C4-2B (cell line): ENCODE measurements around the gene DNMT3B.

Experiments used
- ZFX ChIP-seq: fragments of 450-650 bp; IDR thresholded peaks from 2 replicates; pipeline ENCODE4 v1.6.1; 2017
- TF ChIP-seq, protein P1 (sequence below): fragments of 450-650 bp; conservative IDR thresholded peaks from 2 replicates; pipeline ENCODE4 v1.5.1; 2017; ENCODE audit warnings: mild to moderate bottlenecking

DNA sequence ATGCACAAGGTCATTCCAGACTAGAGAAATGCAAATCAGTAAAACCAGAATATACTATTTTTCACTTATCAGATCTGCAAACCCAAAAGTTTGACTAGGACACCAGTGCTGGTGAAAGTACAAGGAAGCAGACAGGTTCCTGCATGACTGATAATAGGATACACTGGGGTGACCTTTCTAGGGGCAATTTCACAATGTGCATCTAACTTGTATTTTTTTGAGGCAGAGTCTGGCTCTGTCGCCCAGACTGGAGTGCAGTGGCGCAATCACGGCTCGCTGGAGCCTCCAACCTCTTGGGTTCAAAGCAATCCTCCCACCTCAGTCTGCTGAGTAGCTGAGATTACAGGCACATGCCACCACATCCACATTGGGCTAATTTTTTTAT lies 30.3 kb upstream of the DNMT3B start:
- TF ChIP-seq, protein P1, sequence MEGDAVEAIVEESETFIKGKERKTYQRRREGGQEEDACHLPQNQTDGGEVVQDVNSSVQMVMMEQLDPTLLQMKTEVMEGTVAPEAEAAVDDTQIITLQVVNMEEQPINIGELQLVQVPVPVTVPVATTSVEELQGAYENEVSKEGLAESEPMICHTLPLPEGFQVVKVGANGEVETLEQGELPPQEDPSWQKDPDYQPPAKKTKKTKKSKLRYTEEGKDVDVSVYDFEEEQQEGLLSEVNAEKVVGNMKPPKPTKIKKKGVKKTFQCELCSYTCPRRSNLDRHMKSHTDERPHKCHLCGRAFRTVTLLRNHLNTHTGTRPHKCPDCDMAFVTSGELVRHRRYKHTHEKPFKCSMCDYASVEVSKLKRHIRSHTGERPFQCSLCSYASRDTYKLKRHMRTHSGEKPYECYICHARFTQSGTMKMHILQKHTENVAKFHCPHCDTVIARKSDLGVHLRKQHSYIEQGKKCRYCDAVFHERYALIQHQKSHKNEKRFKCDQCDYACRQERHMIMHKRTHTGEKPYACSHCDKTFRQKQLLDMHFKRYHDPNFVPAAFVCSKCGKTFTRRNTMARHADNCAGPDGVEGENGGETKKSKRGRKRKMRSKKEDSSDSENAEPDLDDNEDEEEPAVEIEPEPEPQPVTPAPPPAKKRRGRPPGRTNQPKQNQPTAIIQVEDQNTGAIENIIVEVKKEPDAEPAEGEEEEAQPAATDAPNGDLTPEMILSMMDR: no peak
- TF ChIP-seq ZFX: no peak
